Mucosa of rectum (tissue), 2 donors: Measurements from ENCODE around the gene YIPF5.

ENCODE experiments used
- H3K27ac ChIP-seq, 2 donors: one replicate each; pipeline ENCODE4 v1.7.0; 2013; ENCODE audit warnings: inconsistent platforms in 2 of 2, low read depth in 2 of 2, low read length in 2 of 2
- H3K27me3 ChIP-seq, 2 donors: one replicate each; pipeline ENCODE4 v1.7.0; 2013; ENCODE audit warnings: low read length in 2 of 2; ENCODE audit not compliant: control insufficient read depth in 2 of 2, insufficient read depth in 2 of 2
- H3K36me3 ChIP-seq, 2 donors: one replicate each; pipeline ENCODE4 v1.7.0; 2013; ENCODE audit warnings: low read length in 2 of 2; ENCODE audit not compliant: control insufficient read depth in 2 of 2, insufficient read depth in 2 of 2
- H3K4me1 ChIP-seq, 2 donors: one replicate each; pipeline ENCODE4 v1.7.0; 2013; ENCODE audit warnings: low read length in 2 of 2, mild to moderate bottlenecking in 1 of 2; ENCODE audit not compliant: control insufficient read depth in 2 of 2, insufficient read depth in 2 of 2
- H3K4me3 ChIP-seq, 2 donors: one replicate each; pipeline ENCODE4 v1.7.0; 2013; ENCODE audit warnings: low read length in 2 of 2
- H3K9ac ChIP-seq, 2 donors: one replicate each; pipeline ENCODE4 v1.7.0; 2013; ENCODE audit warnings: low read length in 2 of 2, low read depth in 1 of 2, mild to moderate bottlenecking in 1 of 2
- H3K9me3 ChIP-seq, 2 donors: one replicate each; pipeline ENCODE4 v1.7.0; 2013; ENCODE audit warnings: low read length in 2 of 2; ENCODE audit not compliant: control insufficient read depth in 2 of 2
- donor health status: healthy.
- donor health status: Normal muscosa, but diverticular disease.

Gene YIPF5

GRCh38 chr5:144144956-144145751, 25.3 kb downstream of the YIPF5 start:
- H3K27ac ChIP-seq = no peak overlapping the region
- no peaks in the 10 kb centered on the region for H3K4me1 ChIP-seq
- H3K9me3 ChIP-seq = no peaks in the 10 kb centered on the region
- no peak overlapping the region for H3K9ac ChIP-seq
- H3K36me3 ChIP-seq = no peaks in the 10 kb centered on the region
- no peaks in the 10 kb centered on the region for H3K27me3 ChIP-seq
- H3K4me3 ChIP-seq = no peak overlapping the region

GRCh38 chr5:144143625-144144024, 26.8 kb downstream of the YIPF5 start:
- Histone ChIP-seq H3K9ac (no peak overlapping the region), H3K9me3 (no peaks in the 10 kb centered on the region), H3K4me1 (no peaks in the 10 kb centered on the region), H3K27ac (no peak overlapping the region), H3K36me3 (no peaks in the 10 kb centered on the region), H3K27me3 (peaks cover 0 to 3% of the 10 kb centered on the region in 2 donors), H3K4me3 (no peak overlapping the region)

GRCh38 chr5:144142824-144143162, 27.7 kb downstream of the YIPF5 start:
- H3K27me3 ChIP-seq = peaks cover 0 to 3% of the 10 kb centered on the region in 2 donors
- no peaks in the 10 kb centered on the region for H3K9me3 ChIP-seq
- no peak overlapping the region for H3K9ac ChIP-seq
- H3K4me3 ChIP-seq = no peak overlapping the region
- H3K27ac ChIP-seq = no peak overlapping the region
- H3K36me3 ChIP-seq = no peaks in the 10 kb centered on the region
- H3K4me1 ChIP-seq = no peaks in the 10 kb centered on the region

GRCh38 chr5:144142139-144142823, 28.2 kb downstream of the YIPF5 start:
- Histone ChIP-seq H3K9ac (no peak overlapping the region), H3K4me3 (no peak overlapping the region), H3K9me3 (no peaks in the 10 kb centered on the region), H3K4me1 (no peaks in the 10 kb centered on the region), H3K27me3 (peaks cover 0 to 3% of the 10 kb centered on the region in 2 donors), H3K36me3 (no peaks in the 10 kb centered on the region), H3K27ac (no peak overlapping the region)

DNA sequence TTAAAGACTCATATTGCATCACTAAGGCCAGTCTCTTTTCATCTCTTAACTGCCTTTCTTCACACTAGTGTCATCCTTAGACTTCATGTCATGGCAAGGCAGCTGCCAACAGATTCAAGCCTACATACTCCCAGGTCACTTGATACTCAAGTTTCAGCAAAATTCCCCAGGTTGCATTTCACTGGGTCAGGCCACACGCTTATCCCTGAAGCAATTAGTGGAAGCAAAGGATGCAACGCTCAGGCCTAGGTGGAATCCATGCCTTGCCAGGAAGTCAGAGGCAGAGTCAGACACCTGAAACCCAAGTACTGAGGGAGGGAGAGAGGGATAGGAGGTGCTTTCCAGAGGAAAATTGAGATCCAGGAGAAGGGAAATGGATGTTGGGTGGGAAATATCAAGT, 28.9 kb downstream of the YIPF5 start:
- H3K9ac ChIP-seq = no peak overlapping the region

GRCh38 chr5:144139586-144139985, 30.9 kb downstream of the YIPF5 start:
- Histone ChIP-seq H3K4me1 (no peaks in the 10 kb centered on the region), H3K36me3 (no peaks in the 10 kb centered on the region), H3K9ac (no peak overlapping the region), H3K27me3 (peaks cover 0 to 3% of the 10 kb centered on the region in 2 donors), H3K9me3 (no peaks in the 10 kb centered on the region), H3K4me3 (no peak overlapping the region), H3K27ac (no peak overlapping the region)

More for the DNA sequence above, 28.9 kb downstream of the YIPF5 start:
- H3K36me3 ChIP-seq = no peaks in the 10 kb centered on the region
- H3K27ac ChIP-seq = no peak overlapping the region
- H3K27me3 ChIP-seq = peaks cover 0 to 3% of the 10 kb centered on the region in 2 donors
- no peaks in the 10 kb centered on the region for H3K4me1 ChIP-seq
- no peaks in the 10 kb centered on the region for H3K9me3 ChIP-seq
- H3K4me3 ChIP-seq = no peak overlapping the region

GRCh38 chr5:144135113-144135762, 35.2 kb downstream of the YIPF5 start:
- Histone ChIP-seq H3K4me1 (no peaks in the 10 kb centered on the region), H3K9ac (no peak overlapping the region), H3K4me3 (no peak overlapping the region), H3K9me3 (no peaks in the 10 kb centered on the region), H3K27ac (no peak overlapping the region), H3K36me3 (no peaks in the 10 kb centered on the region), H3K27me3 (peaks cover 0 to 3% of the 10 kb centered on the region in 2 donors)

DNA sequence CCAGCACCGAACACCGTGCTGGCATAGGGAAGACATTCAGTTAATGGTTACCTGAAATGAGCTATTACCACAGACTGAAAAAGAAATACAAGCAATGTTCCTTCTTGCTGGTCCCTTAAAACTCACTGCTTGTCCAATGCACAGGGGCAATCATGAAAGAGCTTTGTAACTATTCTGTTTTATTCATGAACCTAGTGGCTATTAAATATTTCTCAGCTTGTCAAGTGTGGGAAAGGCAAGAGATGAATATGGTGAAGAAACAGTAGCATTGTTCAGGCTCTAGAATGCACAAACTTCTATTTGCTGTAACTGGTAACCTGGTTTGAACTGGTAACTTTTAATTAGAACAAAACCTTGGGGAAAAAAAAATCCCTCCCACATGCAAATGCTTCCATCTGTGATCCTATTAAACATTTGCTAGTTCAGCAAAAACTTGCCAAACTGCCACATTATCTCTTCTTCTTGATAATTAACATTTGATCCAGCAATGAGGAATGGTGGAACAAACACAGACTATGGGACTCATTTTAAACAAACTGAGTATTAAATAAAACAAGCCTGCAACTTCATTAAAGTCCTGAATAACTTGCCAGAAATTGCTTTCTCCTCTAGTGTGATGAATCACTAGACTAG, 36.1 kb downstream of the YIPF5 start:
- no peaks in the 10 kb centered on the region for H3K9me3 ChIP-seq
- no peak overlapping the region for H3K9ac ChIP-seq
- no peak overlapping the region for H3K4me3 ChIP-seq
- no peak overlapping the region for H3K27ac ChIP-seq
- no peaks in the 10 kb centered on the region for H3K27me3 ChIP-seq
- no peaks in the 10 kb centered on the region for H3K36me3 ChIP-seq
- no peaks in the 10 kb centered on the region for H3K4me1 ChIP-seq

- H3K4me1 ChIP-seq = no peaks in the 10 kb centered on the region
Measured at GRCh38 chr5:144133050-144133633, 37.3 kb downstream of the YIPF5 start.

More at GRCh38 chr5:144133050-144133633, 37.3 kb downstream of the YIPF5 start:
- Histone ChIP-seq H3K9me3 (no peaks in the 10 kb centered on the region), H3K36me3 (no peaks in the 10 kb centered on the region), H3K4me3 (no peak overlapping the region), H3K9ac (no peak overlapping the region), H3K27me3 (no peaks in the 10 kb centered on the region), H3K27ac (no peak overlapping the region)
